SK-N-MC (cell line): ENCODE data around the gene DNAAF5.

Experiments
- EZH2 ChIP-seq: fragments of 200-600 bp; sonication (generic); IDR thresholded peaks from one replicate; pipeline ENCODE4 v1.6.1; 2017; ENCODE audit warnings: antibody characterized with exemption
- POLR2AphosphoS5 ChIP-seq: IDR thresholded peaks from 2 replicates; pipeline ENCODE4 v1.6.1; 2012; ENCODE audit warnings: mild to moderate bottlenecking, low read depth, low read length, borderline replicate concordance

DNA sequence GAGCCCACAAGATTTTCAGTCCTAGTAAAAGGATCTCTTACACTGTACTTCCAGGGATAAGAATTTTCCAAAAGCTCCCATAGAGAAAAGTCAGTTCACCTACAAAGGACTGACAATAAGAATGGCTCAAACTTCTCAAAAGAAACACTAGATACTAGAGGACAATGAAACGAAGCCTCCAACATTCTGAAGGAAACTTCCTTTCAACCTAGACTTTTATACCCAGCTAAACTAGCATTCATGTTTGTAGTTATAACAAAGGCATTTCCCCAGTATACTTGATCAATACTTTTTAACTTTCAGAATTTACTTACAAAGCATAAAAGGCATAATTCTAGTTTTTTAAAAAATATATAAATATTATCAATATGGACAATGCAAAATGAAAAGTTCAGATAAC is 41.0 kb upstream of the DNAAF5 start:
- no peak for TF ChIP-seq EZH2
- TF ChIP-seq POLR2AphosphoS5 = no peak
